SK-N-DZ (cell line): ENCODE data around the gene ZGLP1.
A peak's percentile ranks its signal among the peaks of the same experiment; 100 is the strongest.

Experiments used
- DNase-seq: peaks from one replicate; pipeline ENCODE4 v3.0.0-alpha.2; 2015; ENCODE audit warnings: low spot score

The ZGLP1 gene

DNA sequence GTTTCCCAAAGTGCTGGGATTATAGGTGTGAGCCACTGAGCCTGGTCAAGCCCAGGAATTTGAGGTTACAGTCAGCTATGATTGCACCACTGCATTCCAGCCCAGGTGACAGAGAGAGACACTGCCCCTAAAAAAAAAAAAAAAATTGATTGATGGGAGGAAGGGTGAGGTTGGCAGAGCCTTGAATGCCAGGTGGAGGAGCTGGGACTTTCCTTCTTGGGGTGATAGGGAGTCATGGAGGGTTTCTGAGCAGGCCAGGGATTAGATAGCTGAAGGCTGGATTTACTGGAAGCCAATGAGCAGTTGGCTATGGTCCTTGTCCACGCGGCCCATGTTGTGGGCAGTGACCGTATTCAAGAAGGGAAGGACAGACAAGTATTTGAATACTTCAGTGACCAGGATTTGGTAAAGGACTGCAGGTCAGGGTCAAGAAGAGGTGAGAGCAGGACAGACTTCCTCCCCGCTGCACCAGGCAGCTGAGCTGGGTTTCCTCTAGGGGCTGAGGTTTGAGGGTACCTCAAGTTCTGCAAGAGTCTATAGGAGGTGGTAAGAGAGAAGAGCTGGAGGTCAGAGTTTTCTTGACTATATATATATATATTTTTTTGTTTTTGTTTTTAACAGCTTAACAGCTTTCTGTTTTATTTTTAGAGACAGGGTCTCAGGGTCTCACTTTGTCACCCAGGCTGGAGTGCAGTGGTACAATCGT is 29.7 kb downstream of the ZGLP1 start:
- no peak for DNase-seq

DNA sequence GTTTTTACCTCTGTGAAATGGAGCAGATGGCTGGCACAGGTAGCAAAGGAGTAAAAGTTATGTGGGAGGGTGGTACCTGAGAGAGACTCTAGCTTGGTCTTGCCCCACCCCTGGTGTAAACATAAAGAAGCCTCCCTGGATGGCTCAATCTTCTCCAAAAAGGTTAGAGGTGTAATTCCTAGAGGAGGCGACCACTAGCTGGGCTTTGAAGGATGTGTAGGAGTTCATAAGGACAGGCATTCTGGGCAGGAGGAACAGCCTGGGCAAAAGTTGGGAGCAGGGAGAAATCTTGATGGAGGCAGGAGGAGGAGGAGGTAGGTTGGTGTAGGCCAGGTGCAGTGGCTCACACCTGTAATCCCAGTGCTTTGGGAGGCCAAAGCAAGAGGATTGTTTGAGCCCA is 30.7 kb downstream of the ZGLP1 start:
- no peak for DNase-seq

DNA sequence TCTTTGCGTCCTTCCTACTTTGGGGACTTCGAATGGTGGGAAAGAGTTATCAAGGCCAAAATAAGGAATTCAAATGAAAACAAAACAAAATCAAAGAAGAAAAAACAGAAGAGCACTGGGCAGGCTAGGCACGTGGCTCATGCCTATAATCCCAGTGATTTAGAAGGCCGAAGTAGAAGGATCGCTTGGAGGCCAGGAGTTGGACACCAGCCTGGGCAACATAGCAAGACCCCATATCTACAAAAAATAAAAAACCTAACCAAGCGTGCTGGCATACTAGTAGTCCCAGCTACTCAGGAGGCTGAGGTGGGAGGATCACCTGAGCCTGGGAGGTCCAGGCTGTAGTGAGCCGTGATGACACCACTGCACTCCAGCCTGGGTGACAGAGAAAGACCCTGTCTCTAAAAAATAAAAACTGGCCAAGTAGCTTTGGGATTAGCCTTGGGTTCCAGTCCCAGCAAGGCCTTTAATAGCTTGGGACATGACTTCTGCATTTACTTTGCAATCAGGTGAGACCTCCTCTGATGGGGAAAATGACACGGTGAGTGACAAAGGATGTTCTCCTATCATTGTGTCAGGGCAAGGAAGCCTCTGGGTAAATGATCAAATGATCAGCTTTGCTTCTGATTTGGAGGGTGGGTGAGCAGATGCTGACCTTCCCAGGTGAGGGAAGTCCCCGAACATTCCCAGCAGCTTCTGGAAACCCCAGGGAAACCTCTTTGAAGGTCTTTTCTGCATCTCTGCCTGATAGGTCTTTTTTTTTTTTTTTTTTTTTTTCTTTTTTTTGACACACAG is 31.6 kb downstream of the ZGLP1 start:
- no peak for DNase-seq

DNA sequence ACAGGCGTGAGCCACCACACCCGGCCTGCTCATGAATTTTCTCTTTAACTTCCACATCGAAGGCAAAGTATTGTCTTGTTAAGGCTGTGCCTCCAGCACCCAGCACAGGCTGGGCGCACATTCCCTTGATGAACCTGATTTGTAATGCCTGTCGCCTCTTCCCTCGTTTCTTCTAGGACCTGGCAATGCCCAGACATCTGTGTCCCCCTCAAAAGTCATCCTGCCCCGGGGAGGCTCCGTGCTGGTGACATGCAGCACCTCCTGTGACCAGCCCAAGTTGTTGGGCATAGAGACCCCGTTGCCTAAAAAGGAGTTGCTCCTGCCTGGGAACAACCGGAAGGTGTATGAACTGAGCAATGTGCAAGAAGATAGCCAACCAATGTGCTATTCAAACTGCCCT is 35.0 kb downstream of the ZGLP1 start:
- no peak for DNase-seq

DNA sequence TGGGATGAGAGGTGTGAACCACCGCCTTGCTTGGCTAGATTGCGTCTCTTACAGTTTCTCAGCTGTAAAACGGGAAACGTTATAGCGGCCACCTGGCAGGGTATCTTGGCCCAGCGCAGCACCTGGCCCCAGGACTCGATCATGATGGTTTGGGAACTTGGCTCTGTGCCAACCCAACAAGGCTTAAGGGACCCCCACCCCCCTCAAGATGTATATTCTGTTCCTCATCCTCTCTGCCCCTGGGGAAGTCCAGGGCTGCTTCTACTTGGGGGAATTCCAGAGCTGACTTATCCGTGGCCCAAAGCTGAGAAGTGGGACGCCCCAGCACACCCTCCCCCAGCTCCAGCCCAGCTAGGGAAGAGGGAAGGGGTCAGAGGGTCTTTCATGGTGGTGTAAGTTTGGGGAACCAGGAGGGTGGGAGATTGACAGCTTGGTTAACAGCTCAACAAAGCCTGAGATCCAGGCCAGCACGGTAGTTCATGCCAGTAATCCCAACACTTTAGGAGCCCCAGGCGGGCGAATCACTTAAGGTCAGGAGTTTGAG is 38.0 kb downstream of the ZGLP1 start:
- no peak for DNase-seq

DNA sequence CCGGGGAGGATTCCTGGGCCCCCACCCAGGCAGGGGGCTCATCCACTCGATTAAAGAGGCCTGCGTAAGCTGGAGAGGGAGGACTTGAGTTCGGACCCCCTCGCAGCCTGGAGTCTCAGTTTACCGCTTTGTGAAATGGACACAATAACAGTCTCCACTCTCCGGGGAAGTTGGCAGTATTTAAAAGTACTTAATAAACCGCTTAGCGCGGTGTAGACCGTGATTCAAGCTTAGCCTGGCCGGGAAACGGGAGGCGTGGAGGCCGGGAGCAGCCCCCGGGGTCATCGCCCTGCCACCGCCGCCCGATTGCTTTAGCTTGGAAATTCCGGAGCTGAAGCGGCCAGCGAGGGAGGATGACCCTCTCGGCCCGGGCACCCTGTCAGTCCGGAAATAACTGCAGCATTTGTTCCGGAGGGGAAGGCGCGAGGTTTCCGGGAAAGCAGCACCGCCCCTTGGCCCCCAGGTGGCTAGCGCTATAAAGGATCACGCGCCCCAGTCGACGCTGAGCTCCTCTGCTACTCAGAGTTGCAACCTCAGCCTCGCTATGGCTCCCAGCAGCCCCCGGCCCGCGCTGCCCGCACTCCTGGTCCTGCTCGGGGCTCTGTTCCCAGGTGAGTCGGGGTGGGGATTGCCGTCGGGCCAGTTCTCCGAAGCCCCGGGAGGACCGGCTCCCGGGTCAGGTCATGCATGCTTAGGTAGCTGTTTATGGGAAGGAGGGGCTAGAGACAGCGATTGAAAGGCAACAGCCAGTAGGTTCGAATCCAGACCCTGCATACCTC is 38.8 kb downstream of the ZGLP1 start, which contains the start of gene ICAM1:
ICAM1 (plus strand) TSS at position 505 of the 779 bp plus-strand sequence; CDS start at position 545, 40 bp downstream.
- DNase-seq, result no peak

DNA sequence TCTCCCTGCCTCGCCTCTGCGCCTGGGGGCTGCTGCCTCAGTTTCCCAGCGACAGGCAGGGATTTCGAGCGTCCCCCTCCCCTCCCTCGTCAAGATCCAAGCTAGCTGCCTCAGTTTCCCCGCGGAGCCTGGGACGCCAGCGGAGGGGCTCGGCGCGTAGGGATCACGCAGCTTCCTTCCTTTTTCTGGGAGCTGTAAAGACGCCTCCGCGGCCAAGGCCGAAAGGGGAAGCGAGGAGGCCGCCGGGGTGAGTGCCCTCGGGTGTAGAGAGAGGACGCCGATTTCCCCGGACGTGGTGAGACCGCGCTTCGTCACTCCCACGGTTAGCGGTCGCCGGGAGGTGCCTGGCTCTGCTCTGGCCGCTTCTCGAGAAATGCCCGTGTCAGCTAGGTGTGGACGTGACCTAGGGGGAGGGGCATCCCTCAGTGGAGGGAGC is 39.4 kb downstream of the ZGLP1 start:
- no peak for DNase-seq

DNA sequence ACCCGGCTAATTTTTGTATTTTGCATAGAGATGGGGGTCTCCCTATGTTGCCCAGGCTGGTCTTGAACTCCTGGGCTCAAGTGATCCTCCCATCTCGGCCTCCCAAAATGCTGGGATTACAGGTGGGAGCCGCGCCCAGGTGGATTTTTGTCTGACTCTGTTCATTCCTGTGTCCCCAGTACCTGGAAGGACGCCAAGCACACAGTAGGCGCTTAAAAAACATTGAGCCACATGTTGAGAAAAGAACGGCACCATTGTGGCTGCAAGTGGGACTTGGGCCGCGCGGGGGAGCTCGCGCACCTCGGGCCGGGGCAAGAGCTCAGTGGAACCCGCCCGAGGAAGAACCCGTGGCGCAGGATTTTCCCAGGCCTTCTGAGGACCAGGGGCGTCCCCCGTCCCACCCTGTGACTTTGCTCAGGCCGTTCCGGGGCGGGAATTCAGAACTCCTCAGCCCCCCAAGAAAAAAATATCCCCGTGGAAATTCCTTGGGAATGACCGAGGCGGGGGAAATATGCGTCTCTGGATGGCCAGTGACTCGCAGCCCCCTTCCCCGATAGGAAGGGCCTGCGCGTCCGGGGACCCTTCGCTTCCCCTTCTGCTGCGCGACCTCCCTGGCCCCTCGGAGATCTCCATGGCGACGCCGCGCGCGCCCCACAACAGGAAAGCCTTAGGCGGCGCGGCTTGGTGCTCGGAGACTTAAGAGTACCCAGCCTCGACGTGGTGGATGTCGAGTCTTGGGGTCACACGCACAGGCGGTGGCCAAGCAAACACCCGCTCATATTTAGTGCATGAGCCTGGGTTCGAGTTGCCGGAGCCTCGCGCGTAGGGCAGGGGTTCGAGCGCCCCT is 40.1 kb downstream of the ZGLP1 start:
- DNase-seq, result peak; percentile 60

DNA sequence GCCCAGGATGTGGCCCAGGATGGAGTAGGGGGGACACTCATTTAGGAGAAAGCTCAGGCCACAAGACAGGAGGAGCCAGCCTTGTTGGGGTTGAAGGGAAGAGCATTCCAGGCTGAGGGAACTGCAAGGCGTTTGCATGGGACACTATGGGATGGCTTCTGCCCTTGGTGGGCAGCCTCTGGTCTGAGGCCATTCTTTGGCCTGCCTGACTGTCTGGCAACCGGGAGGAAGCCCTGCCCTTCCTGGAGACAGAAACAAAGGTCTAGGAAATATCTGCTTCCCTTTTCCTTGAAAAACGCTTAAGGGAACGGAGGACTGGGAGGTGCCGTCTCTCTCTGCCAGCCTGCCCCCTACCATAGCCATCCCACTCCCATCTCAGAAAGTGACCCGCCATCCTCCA is 41.5 kb downstream of the ZGLP1 start:
- DNase-seq, result no peak

DNA sequence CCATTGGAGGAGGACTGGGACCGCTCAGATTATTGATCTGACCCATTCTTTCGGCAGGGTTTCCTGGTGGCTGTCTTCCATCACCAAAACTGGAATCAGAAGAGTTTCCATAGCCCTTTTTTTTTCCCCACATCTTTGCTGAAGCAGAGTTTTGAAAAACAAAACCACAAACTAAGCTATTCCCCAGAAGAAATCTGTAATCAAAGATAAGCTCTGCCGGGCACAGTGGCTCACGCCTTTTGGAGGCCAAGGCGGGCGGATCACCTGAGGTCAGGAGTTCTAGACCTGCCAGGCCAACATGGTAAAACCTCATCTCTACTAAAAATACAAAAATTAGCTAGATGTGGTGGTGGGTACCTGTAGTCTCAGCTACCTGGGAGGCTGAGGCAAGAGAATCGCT is 42.9 kb downstream of the ZGLP1 start:
- DNase-seq, result no peak

DNA sequence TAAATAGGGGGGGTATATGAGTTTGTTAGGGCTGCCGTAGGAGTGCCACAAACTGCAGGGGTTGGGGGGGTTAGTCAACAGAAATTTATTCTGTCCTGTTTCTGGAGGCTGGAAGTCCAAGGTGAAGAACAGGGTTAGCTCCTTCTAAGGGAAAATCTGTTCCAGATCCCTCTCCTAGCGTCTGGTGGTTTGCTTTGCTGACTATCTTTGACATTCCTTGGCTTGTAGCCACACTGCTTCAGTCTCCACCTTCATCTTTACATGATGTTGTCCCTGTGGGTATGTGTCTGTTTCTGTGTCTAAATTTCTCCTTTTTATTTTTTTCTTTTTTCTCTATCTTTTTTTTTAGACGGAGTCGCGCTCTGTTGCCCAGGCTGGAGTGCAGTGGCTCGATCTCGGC is 46.8 kb downstream of the ZGLP1 start:
- no peak for DNase-seq

DNA sequence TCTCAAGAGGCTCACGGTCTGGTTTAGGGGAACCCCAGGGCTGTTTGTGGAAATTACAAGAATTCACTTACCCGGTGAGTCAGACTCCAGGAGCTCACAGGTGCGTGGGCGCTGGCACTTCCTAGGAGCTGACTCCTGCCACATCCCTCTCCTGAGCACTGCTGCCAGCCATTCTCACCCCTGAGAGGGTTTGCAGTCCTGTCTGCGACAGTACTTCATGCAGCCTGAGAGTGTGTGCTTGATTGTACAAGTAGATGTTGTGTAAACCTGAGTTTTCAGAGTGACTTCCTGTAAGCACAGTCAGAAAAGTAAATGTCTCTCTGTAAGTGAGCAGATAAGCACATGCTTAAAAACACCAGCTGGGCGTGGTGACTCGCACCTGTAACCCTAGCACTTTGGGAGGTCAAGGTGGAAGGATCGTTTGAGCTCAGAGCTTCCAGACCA is 49.5 kb downstream of the ZGLP1 start:
- no peak for DNase-seq

DNA sequence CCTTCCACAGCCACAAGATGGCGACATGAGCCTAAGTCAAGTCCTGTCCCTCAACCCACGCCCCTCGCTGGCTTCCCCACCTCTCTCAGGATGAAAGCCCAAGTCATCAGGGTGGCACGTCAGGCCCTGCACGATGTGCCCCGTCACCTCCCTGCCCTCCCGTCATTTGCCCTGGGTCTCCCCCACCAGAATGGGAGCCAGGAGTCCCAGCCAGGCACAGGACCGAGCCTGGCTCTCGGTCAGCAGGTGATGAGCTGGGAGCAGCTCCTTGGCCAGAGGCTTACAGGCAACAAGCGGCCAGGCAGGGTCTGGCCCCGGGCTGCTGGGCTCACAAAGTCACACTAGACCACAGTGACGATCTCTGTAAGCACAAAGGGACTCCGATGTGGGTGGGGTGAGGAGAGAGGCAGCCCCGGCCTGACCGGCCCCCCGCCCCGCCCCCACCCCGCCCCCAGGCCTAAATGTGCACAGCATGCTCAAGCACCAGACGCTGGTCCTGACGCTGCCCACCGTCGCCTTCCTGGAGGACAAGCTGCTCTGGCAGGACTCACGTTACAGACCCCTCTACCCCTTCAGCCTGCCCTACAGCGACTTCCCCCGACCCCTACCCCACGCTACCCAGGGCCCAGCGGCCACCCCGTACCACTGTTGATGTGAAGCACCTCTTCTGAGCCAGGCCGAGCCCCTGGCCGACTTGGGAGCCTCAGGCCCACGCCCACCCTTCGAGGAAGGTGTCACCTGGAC is 50.3 kb downstream of the ZGLP1 start:
- peak; percentile 88 for DNase-seq

DNA sequence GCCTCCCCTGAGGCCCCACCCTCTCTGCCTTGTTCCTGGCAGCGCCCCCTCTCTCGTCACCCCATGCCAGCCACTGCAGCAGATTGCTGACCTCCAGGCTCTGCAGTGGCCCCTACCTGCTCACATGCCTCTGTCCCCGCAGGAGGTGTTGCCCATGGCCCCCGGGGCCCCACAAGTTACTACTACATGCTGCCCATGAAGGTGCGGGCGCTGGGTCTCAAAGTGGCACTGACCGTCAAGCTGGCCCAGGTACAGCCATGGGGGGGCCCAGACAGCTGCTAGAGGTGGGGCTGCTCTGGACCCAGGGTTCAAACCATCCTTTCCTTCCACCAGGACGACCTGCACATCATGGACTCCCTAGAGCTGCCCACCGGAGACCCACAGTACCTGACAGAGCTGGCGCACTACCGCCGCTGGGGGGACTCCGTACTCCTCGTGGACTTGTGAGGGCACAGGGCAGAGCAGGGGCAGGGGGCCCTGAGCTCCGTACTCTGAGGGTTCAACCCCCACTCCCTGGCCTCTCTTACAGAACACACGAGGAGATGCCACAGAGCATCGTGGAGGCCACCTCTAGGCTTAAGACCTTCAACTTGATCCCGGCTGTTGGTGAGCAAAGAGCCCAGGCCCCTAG is 51.4 kb downstream of the ZGLP1 start:
- DNase-seq, result no peak

DNA sequence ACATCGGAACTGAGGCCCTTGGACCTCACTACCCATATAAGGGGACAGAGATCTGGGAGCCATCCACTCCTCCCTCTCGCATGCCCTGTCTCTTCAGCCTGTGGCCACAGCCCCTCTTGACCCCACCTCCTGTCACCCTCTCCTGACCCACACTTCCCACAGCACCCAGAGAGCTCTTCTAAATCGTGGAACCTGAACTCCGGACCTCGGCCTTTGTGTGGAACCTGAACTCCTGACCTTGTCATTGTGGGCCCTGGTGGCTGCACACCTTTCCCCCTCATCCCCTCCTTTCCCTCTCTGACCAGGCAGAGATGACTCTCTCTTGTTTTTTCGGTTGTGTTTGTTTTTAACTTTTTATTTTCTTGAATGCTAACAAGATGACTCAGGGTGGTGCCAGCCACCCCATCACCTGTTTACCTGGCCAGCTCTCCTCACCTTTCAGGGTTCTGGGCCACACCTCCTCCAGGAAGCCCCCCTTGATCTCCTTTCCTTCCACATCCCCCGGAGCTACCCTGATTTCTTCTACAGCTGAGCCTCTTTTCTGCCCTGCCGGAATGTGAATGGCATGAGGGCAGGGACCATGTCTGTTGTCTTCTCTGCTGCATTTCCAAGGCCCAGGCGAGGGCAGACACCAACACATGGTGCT is 52.5 kb downstream of the ZGLP1 start:
- no peak for DNase-seq

DNA sequence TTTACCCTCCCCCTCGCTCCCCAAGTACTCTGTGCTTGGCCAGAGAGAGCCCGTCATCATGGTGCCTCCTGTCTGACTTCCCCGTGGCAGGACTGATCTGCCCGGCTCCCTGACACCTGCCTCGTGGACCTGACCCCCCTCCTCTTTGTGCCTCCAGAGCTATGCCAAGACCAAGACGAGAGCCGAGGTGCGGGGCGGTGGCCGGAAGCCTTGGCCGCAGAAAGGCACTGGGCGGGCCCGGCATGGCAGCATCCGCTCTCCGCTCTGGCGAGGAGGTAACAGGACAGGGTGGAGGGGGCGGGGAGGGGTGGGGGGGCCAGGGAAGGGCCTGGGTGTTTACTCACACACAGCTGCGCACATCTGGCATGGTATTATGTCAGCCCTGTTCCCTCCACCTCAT is 53.1 kb downstream of the ZGLP1 start:
- no peak for DNase-seq

DNA sequence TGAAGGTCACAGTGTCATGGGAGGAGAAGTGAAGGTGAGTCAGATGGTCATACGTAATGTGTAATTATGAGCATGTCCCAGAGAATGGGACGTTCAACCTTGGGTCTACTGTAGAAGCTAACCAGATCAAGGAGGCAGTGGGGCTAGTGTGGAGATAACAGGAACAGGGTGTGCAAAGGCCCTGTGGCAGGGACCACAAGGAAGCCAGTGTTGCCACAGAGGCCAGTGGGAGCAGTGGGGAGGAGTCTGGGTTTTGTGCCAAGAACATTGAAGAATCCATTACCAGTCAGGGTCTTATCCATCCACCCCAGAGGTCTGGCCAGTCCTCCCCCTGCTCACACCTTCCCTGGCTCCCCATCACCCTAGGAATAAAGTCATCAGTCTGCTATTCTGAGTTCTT is 54.3 kb downstream of the ZGLP1 start:
- no peak for DNase-seq
